HG03135 (cell line): ENCODE data around the gene INO80D.
"Not testable (repeated sequence)": the region's sequence is repeated elsewhere in the genome, so short reads cannot be mapped to it uniquely, and the experiment has no call there.

Source experiments
- ATAC-seq: cut with Tn5 transposase; IDR thresholded peaks from one replicate; pipeline ENCODE4 v1.9.1; 2021; ENCODE audit warnings: mild to moderate bottlenecking, moderate library complexity; ENCODE audit not compliant: unreplicated experiment

The INO80D gene

GRCh38 chr2:206085742-206086445, at the start of gene INO80D:
TSS of gene INO80D (minus strand) at chr2:206086174. CDS start at chr2:206063016, 23,158 bp downstream.
- ATAC-seq: peak; percentile 91

- ATAC-seq: no peak
Observed at GRCh38 chr2:206127656-206128055, 41.7 kb upstream of the INO80D start.

DNA sequence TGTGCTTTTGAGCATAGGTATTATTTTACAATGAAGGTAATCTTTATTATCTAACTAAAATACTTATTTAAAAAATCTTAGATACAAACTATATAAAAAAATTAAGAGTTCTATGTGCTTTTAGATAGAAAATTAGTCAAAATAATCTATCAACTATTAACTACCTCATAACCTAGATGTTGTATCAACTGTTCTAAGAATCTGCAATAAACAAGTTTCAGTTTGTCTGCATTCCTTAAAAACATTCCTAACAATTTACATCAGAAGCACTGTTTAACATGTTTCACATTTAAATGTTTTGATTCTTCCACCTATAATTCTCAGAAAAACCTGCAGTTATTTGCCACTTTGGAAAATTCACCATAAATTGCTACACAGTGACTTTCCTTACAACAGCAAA, 39.9 kb upstream of the INO80D start:
- ATAC-seq: no peak

- ATAC-seq: not testable (repeated sequence)
Observed at GRCh38 chr2:206122569-206122968, 36.6 kb upstream of the INO80D start.

DNA sequence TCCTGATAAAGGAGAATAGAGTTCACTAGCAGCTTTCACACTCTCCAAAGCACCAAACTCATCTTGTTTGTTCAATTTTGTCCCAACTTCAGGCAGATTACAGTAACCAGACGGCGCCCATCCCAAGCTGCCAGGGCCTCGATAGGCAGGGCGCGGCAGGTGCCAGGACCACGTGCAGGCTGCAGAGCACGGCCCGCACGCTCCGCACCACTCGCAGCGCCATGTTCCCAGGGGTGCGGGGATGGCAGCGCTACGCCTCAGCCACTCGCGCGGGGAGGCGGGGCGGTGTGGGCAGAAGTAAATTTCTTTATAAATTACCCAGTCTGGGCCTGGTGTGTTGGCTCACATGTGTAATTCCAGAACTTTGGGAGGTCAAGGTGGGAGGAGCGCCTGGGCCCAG, 30.3 kb upstream of the INO80D start:
- no peak for ATAC-seq

GRCh38 chr2:206115026-206115578, 29.1 kb upstream of the INO80D start:
- ATAC-seq: no peak

DNA sequence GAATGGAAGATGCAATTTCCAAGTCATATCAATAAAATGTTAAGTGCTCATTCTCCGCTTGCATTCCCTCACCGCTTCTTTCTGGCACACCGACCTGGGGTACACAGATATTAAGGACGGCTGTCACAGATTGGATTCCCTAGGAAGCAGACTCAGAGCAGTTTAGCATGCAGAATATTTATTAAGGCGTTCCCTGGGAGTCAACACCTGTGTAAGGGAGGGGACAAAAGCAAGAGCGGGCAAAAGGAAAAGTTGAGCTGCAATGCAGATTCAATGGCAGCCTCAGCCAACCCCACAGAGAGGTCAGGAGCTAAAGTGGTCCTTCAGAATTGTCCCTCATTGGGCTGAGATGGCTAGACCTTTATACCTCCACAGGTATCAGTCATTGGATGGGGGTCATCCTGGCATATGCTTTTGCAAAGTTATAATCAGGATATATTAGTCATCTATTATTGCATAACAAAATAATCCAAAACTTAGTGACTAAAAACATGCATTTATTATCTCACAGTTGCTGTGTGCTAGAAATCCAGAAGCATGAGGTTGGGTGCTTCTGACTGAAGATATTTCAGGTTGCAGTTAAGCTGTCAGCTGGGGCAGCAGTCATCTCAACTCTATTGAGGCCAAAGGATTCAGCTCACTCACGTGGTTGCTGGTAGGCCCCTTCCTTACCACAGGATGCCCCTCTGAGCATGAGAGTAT, 27.0 kb upstream of the INO80D start:
- no peak for ATAC-seq

DNA sequence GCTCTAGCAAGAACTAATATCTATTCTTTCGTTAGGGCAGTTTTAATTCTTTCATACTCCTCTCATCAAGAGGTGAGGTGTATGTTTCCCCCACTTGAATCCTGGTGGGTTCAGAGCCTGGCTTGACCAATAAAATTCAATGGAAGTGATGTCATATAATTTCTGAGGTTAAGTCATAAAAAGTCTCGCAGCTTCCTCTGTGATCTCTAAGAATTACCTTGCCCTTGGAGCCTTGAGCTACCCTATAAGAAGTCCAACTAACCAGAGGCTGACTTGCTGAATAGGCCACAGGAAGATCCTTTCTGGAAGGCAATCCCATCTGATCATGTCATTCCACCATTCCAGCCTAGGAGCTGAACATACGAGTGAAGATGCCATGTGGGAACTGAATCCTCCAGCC, 26.1 kb upstream of the INO80D start:
- no peak for ATAC-seq

DNA sequence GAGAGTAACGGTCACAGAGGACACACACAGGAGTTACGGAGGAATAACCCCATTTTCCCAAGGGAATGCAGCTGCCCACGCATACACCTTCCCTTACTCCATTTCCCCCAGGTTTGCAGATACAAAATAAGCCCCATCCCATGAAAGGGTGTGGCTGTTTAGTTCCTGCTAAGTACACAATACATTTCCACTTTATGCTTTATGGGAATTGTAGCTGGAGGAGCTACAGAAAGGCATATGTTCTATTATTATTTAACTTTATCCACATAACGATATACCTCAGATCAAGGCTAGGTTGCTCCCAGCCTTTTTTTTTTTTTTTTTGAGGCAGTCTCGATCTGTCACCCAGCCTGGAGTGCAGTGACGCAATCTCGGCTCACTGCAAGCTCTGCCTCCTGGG, 22.7 kb upstream of the INO80D start:
- no peak for ATAC-seq

DNA sequence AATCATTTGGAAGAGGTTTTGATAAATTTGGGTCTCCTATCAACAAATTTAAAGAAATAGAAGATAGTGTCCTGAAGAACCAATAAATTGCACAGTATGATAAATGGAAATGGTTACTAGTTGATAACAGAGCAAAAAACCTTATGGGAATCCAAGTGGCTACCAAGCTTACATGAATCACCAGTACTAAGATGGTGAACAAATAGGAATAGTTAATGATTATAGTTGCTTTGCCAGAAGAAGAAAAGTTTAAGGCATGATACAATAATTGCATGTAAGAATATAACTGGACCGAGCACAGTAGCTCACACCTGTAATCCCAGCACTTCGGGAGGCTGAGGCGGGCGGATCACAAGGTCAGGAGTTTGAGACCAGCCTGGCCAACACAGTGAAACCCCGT, 19.6 kb upstream of the INO80D start:
- ATAC-seq: no peak

DNA sequence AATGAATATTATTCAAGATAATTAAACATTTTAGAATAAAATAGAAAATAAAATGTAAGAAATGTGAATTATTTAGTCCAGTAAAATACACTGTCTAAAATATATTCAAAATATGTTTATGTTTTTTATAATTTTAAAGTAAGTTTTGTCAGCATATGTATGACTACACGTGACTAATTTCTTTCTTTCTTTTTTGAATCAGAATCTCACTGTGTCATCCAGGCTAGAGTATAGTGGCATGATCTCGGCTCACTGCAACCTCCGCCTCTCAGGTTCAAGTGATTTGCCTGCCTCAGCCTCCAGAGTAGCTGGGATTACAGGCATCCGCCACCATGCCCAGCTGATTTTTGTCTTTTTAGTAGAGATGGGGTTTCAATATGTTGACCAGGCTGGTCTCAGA, 19.1 kb upstream of the INO80D start:
- ATAC-seq: no peak

- ATAC-seq: not testable (repeated sequence)
Observed at GRCh38 chr2:206098872-206099271, 12.9 kb upstream of the INO80D start.

GRCh38 chr2:206098471-206098870, 12.5 kb upstream of the INO80D start:
- ATAC-seq: no peak

- no peak for ATAC-seq
Observed at GRCh38 chr2:206096876-206097275, 10.9 kb upstream of the INO80D start.

DNA sequence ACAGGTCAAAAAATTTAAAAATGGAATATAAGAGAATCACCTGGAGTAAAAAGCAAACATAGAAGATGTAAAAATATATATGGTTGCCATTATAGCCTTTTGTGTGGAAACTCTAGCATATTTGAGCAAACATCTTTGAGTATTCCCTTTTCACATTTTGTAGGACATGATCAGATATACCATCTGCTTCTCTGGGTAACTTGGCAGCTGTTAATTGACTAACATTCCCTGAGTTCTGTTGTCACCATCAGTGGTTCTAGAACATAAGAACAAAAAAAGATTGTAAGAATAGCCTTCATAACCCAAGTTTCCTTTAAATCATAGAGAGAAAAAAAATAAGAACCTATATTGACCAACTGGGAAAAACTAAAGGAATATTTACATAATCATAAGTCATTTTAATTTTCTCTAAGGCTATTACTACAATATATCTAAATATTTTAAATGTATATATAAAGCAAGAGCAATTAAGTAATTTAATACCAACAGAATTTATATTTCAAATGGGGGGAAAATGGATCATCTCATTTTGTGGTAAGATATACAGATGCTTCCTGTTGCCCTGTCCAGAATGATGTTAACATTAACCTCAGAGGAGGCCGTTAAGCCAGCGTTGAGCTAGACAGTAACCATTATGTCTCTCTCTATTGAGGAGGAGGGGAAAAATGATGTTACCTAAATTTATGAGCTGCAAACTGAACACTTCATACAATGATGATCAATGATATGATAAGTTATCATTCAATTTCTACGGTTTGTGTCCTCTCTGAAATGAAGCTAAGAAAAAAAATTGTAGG, 9.8 kb upstream of the INO80D start:
- ATAC-seq: no peak

- ATAC-seq: no peak
Observed at GRCh38 chr2:206092297-206092696, 6.3 kb upstream of the INO80D start.

- no peak for ATAC-seq
Observed at GRCh38 chr2:206088248-206088647, 2.3 kb upstream of the INO80D start.

DNA sequence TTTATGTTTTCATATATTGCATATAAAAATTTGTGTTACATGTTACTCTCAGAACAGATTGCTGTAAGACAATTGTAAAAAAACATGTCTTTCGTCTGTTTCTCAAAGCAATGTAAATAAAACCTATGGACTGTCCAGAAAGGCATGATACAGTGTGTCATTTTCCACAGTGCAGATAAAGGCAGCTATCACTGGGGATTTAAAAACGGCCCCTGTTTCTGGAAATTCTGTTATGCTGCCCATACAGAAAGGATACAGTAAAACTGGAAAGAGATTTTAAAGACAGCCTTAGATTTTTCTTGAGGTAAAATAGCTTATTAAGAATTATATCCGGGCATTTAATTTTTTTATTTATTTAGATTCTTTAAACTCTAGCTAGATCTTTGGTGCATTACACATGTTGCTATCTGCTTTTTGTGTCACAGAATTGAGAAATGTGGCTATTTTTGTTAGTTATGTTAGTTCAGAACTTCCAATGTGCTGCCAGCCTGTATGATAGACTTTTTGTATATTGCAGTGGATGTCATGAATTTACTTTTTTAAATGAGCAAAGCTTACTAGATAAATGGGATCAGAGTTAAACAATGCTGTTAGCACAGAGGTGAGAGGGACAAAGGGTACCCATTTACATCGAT, 859 bp upstream of the INO80D start:
- no peak for ATAC-seq

- ATAC-seq: peak; percentile 33
Observed at GRCh38 chr2:206084870-206085741, 868 bp downstream of the INO80D start.

DNA sequence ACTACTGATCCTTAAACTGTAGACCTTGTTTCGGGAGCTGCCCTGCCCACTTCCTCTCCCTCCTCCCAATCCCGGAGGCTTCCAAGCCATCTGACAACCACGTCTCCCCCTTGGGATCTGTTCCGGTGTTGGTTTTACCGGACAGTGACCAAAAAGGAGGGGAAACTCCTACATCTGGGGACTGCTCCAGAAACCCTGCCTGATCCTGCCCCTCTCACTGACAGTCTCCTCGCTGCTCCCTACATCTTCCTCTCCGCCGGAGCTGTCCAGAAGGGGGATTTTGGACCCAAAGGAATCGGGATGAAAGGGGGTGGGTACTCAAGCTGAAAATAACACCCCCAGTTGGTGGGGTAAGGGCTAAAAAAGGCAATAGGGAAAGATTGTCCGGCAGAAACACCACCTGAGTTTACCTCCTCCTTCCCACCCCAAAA, 1.5 kb downstream of the INO80D start:
- no peak for ATAC-seq
